ENCODE results near the gene ALKBH3.

GRCh38 chr11:43953521-43953920, 72.9 kb downstream of the ALKBH3 start:
- TF ChIP-seq CTCF (IDR thresholded peaks at IDR 0.05) = no peak
- no peak for TF ChIP-seq POLR2A (IDR thresholded peaks at IDR 0.05)

Data from stomach (tissue), 4 donors.